Thyroid gland (tissue), 4 donors: ENCODE data around the gene ANKRD66.

Experiments
- POLR2A ChIP-seq, 2 donors: fragments of 450-650 bp; IDR thresholded peaks; one replicate each; pipeline ENCODE4 v1.6.1; 2017; ENCODE audit warnings: antibody characterized with exemption in 2 of 2, mild to moderate bottlenecking in 2 of 2, moderate library complexity in 1 of 2
- TF ChIP-seq, protein P1 (sequence below), 6 experiments: fragments of 200-600 bp in 3 of 6; fragments of 450-650 bp in 3 of 6; sonication (generic) in 3 of 6; IDR thresholded peaks; one replicate each; pipeline ENCODE4 v1.5.1; 2016 to 2019; ENCODE audit warnings: antibody characterized with exemption in 6 of 6, mild to moderate bottlenecking in 2 of 6, inconsistent platforms in 1 of 6, moderate library complexity in 1 of 6

DNA sequence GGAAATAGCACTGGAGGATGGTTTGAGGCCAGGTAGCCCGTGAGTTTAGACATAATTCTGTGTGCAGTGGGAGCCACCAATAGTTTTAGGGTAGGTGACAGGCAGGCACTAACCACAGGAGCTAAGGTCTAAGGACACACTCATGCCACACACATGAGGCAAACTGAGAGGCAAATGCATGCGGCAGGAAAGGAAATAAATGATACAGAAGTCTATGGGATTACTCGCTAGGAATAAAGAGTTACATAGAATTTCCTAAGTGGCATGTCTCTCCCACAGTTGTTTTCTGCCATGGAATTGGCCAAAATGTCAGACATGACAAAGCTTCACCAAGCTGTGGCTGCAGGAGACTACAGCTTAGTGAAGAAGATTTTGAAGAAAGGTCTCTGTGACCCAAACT, 4.9 kb downstream of the ANKRD66 start:
- no peak for TF ChIP-seq POLR2A (IDR thresholded peaks at IDR 0.05)
- TF ChIP-seq, protein P1, sequence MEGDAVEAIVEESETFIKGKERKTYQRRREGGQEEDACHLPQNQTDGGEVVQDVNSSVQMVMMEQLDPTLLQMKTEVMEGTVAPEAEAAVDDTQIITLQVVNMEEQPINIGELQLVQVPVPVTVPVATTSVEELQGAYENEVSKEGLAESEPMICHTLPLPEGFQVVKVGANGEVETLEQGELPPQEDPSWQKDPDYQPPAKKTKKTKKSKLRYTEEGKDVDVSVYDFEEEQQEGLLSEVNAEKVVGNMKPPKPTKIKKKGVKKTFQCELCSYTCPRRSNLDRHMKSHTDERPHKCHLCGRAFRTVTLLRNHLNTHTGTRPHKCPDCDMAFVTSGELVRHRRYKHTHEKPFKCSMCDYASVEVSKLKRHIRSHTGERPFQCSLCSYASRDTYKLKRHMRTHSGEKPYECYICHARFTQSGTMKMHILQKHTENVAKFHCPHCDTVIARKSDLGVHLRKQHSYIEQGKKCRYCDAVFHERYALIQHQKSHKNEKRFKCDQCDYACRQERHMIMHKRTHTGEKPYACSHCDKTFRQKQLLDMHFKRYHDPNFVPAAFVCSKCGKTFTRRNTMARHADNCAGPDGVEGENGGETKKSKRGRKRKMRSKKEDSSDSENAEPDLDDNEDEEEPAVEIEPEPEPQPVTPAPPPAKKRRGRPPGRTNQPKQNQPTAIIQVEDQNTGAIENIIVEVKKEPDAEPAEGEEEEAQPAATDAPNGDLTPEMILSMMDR (IDR thresholded peaks at IDR 0.05) = no peak
